GM21529 (cell line): Measurements from ENCODE around the gene GDF7.
"Not testable (repeated sequence)": the region's sequence is repeated elsewhere in the genome, so short reads cannot be mapped to it uniquely, and the experiment has no call there.

Source experiments
- ATAC-seq: cut with Tn5 transposase; IDR thresholded peaks from one replicate; pipeline ENCODE4 v1.9.1; 2021; ENCODE audit not compliant: unreplicated experiment

Gene GDF7

GRCh38 chr2:20693317-20693716 is 26.4 kb downstream of the GDF7 start:
- ATAC-seq, result no peak

GRCh38 chr2:20696366-20696765 is 29.4 kb downstream of the GDF7 start:
- no peak for ATAC-seq

DNA sequence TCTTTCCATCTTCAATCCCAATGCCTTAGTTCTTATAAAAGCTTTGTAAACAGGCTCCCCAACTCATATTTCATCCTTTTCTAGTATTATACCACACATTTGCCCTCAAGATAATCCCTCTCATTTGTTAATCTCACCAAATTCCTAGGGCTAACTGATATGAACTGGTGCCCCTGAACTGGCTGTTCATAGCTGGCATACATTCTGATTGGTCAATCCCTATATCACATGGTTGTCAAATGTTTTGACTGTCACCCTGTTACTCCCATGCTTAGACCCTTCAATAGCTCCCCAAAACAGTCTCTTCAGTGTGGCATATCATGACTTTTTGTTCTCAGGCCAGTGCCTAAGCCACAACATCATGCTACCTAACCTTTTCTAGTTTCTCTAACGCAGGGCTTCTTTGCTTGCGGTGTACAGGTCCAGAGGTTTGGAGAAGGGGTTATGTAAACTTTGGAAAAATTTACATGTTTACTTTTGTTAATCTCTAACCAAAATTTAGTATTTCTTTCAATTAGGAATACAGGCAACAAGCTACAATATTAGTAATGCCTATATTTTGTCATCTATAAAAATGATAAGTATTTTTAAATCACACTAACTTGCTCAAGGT is 30.5 kb downstream of the GDF7 start:
- no peak for ATAC-seq

DNA sequence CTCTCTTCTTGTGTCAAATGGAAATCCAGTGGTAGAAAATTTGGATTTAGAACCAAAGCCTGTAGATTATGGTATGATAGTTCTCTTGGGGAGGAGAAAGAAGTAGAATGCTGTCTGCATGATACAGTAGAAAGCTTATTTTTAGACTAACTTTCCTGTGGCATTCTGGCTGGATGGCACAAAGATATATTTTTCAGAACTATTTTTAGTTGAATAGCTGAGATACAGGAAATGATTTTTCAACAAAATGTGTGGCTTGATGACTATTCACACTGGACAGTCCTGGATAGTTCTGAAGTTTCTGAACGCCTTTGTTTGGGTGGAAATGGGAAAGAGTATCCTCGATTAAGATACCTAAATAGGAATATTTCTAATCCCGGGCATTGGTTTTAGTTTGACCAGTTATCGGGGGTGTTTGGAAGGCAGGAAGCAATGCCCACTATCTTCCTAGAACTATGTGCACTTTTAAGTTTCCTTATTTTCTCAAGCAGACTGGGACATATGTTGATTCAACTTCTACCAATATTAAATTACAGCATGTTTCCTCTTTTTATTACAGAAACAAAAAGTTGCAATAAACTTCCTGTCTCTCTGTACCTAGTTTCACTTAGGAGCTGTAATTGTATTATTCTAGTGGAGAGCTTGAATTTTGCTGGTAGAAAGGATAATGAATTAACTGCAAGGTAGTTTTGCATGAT is 32.1 kb downstream of the GDF7 start:
- no peak for ATAC-seq

GRCh38 chr2:20702563-20702962 is 35.6 kb downstream of the GDF7 start:
- no peak for ATAC-seq

GRCh38 chr2:20704886-20705285 is 37.9 kb downstream of the GDF7 start:
- ATAC-seq, result no peak

- ATAC-seq, result no peak
These were observed 39.3 kb downstream of the GDF7 start for GRCh38 chr2:20706217-20706616.

GRCh38 chr2:20706786-20707185 is 39.8 kb downstream of the GDF7 start:
- ATAC-seq, result no peak

GRCh38 chr2:20707601-20708000 is 40.7 kb downstream of the GDF7 start:
- ATAC-seq, result no peak

- ATAC-seq, result not testable (repeated sequence)
These were observed 44.7 kb downstream of the GDF7 start for GRCh38 chr2:20711641-20712040.

DNA sequence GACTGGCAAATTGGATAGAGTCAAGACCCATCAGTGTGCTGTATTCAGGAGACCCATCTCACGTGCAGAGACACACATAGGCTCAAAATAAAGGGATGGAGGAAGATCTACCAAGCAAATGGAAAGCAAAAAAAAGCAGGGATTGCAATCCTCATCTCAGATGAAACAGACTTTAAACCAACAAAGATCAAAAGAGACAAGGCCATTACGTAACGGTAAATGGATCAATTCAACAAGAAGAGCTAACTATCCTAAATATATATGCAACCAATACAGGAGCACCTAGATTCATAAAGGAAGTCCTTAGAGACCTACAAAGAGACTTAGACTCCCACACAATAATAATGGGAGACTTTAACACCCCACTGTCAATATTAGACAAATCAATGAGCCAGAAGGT is 46.6 kb downstream of the GDF7 start:
- not testable (repeated sequence) for ATAC-seq

GRCh38 chr2:20714412-20714811 is 47.5 kb downstream of the GDF7 start:
- ATAC-seq, result not testable (repeated sequence)

DNA sequence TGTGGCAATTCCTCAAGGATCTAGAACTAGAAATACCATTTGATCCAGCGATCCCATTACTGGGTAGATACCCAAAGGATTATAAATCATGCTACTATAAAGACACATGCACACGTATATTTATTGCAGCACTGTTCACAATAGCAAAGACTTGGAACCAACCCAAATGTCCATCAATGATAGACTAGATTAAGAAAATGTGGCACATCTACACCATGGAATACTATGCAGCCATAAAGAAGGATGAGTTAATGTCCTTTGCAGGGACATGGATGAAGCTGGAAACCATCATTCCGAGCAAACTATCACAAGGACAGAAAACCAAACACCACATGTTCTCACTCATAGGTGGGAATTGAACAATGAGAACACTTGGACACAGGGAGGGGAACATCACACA is 49.2 kb downstream of the GDF7 start:
- not testable (repeated sequence) for ATAC-seq

DNA sequence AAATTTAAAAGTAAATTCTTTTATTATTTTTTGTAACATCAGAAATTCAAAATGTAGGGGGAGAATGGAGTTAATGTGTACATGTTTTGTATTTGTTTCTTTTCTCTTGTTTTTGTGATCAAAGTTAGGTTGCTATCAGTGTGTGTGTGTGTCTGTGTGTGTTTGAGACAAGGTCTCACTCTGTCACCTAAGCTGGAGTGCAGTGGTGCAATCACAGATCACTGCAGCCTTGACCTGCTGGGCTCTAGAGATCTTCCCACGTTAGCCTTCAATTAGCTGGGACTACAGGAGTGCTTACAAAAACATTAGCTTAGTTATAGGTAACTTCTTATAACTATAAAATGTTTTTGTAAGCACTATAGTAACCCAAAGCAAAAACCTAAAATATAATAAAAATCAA is 50.7 kb downstream of the GDF7 start:
- no peak for ATAC-seq

- ATAC-seq, result no peak
These were observed 55.8 kb downstream of the GDF7 start for GRCh38 chr2:20722592-20723240.

DNA sequence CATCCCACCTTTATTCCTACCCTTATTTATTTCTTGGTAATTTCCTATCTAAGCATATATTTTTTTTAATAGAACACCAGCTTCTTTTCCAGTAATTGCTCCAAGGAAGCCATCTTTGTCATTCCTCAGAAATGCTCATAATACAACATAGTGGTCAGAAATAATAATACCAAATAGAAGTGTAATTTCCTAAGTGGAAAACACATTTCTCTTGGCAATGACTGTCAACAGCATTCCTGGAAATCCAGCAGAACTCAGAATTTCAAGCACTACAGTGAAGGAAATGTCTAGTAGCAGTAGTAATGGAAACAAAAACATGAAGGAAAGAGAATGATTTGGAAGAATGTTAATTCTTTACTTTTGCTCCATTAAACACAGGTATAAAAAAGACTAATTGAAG is 56.6 kb downstream of the GDF7 start:
- no peak for ATAC-seq

DNA sequence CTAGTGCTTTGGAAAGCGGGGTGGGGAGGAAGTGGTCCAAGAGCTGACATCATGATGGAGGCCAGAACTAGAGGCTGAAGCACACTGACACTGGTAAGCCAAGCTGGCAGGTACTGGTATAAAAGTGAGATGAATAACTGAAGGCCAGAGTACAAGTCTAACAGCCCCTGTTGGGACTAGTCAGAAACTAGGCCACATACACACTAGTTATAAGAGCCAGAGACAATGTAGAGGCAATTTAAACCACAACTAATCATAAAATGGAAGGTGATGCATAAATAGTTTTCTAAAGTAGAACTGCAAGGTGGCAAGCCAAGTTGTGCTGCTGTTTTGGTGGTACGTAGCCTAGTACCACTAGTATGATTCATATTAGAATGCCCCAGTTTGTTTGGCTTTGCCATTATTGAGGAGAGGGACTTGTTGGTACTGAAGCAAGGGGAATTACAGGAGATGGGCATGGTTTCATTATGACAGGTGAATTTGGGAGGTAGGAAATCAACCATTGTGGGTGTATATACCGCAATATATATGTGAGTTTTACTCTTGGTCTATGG is 57.6 kb downstream of the GDF7 start:
- no peak for ATAC-seq

DNA sequence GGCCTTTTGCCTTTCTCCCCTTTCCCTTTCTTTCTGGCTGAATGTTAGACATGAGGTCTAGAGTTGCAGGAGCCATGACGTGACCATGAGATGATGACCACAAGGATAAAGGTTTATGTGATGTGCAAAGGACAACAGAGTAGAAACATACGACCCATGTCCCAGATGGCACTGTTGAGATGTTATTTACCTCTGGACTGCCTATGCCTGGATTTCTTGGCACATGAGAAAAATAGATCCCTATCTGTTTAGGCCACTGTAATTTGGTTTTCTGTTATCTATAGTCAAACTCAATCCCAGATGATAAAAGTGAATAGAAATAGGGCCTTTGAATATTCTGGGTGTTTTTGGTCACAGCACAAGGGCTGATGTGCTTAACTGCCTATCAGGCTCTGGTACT is 58.8 kb downstream of the GDF7 start:
- no peak for ATAC-seq

GRCh38 chr2:20726913-20727312 is 60.0 kb downstream of the GDF7 start:
- no peak for ATAC-seq

GRCh38 chr2:20728114-20728758 is 61.3 kb downstream of the GDF7 start:
- no peak for ATAC-seq
